LNCAP (cell line): ENCODE data around the gene FZD8.

Experiments
- TF ChIP-seq, protein P1 (sequence below): fragments of 450-650 bp; IDR thresholded peaks from 2 replicates; pipeline ENCODE4 v1.5.1; 2017; ENCODE audit warnings: mild to moderate bottlenecking

FZD8 gene

DNA sequence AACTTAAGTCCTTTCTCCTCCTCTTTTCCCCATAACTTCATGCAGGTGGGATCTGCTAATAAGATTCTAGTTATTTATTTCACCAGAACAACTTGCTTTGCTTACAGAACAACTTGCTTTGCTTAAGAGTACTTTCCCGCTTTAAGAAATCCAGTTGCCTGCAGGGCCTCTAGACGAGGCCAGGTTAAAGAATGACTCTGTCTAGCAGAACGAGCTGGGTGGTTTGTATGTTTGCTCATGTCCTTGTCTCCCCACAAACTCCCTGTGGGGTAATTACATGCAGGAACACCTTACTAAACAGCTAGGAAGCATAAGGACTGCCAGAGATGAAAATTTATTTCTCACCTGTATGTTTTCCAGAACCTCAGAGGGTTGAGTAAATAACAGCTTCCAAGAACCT lies 8.8 kb upstream of the FZD8 start:
- TF ChIP-seq, protein P1, sequence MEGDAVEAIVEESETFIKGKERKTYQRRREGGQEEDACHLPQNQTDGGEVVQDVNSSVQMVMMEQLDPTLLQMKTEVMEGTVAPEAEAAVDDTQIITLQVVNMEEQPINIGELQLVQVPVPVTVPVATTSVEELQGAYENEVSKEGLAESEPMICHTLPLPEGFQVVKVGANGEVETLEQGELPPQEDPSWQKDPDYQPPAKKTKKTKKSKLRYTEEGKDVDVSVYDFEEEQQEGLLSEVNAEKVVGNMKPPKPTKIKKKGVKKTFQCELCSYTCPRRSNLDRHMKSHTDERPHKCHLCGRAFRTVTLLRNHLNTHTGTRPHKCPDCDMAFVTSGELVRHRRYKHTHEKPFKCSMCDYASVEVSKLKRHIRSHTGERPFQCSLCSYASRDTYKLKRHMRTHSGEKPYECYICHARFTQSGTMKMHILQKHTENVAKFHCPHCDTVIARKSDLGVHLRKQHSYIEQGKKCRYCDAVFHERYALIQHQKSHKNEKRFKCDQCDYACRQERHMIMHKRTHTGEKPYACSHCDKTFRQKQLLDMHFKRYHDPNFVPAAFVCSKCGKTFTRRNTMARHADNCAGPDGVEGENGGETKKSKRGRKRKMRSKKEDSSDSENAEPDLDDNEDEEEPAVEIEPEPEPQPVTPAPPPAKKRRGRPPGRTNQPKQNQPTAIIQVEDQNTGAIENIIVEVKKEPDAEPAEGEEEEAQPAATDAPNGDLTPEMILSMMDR = no peak

- TF ChIP-seq, protein P1 = no peak
These were observed 2.2 kb upstream of the FZD8 start for GRCh38 chr10:35644050-35644950.

DNA sequence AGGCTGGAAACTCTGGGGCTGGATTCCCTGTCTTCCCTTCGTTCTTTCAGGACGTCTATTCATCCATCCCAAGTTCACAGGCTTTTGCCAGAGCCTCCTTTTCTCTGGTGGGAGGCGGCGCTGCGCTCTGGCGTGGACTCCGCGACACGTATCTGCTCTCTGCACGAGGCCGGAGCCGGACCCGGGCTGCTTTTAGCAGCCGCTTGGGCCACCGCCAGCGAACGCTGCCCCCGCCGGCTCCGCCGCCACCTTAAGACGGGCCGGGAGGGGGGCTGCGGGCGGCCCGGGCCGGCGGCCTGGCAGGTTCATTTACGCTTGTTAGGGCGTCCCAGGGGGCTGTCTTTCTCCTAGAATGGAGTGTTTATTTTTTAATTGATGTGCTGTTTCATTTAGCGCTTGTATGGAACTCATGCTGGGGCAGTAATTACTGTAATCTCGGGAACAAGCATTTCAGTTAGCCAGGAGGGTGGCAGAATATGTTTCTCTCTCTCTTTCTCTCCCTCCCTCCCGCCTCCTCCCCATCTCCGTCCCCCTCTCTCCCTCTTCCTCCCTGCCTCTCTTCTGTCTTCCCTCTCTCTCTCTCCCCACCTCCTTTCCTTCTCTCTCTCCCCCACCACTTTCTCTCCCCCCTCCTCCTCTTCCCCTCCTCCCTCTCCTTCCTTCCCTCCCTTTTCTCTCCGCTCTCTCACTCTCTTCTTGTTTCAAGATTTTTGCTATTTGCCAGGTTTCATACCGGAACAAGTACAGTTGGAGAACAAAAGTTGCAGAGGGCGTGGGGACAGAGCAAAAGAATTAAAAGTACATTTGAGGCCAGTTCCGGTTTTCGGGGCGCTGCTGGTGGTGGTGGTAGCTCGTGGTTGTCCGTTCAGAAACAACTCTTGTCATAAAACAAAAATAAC lies 1.3 kb upstream of the FZD8 start:
- TF ChIP-seq, protein P1 = no peak

DNA sequence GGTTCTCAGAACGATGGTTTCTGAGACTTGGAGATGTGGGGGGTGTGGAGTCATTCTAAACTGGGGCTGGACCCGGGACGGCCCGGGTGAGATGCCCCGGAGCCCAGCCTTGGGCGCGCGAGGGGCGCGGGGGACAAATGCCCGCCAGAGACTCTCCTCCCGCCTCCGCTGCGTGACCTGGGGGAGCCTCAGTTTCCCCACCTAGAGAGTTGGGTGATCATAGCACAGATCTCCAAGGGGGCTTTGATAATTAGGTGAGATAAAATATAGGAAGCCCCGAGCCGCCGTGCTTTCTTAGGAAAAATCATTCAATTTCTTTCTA lies 658 bp upstream of the FZD8 start:
- TF ChIP-seq, protein P1 = no peak; the same call in 1 of the 2 replicates

GRCh38 chr10:35641676-35642034 lies 441 bp downstream of the FZD8 start:
- TF ChIP-seq, protein P1 = no peak

DNA sequence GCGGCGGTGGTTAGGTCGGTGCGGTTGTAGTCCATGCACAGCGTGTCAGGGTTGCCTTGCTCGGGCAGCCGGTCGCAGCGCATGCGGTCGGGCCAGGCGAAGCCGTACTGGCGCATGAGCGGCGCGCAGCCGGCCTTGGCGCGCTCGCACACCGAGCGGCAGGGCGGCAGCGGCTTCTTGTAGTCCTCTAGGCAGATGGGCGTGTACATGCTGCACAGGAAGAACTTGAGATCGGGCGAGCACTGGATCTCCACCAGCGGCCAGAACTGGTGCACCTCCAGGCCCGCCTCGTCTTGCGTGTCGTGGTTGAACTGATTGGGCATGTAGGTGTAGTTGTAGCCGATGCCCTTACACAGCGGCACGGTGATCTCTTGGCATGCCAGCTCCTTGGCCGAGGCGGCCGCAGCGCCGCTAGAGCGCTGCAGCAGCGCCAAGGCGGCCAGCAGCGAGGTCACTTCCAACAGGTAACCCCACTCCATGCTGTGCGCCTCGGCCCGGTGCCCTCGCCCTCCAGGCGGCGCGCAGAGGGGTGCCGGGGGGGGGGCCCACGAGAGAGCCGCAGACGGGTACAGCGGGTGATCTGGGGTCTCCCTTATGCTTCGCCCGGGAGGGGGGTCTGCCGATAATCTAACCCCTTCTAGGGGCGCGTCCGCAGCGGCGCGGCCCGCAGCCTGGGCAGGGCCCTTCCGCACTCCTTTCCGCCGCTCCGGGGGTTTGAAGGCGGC lies 983 bp downstream of the FZD8 start:
- TF ChIP-seq, protein P1 = no peak

GRCh38 chr10:35640474-35640873 lies 1.6 kb downstream of the FZD8 start:
- TF ChIP-seq, protein P1 = peak; percentile 67
